NOMO-1 treated with dmso at 0.1 percent for 144 hours (cell line): ENCODE results near the gene PTGIS.

Experiments
- DNase-seq: peaks from one replicate; lab custom pipeline; 2025; ENCODE audit not compliant: unreplicated experiment; lab: John Stamatoyannopoulos, UW

The PTGIS gene

DNA sequence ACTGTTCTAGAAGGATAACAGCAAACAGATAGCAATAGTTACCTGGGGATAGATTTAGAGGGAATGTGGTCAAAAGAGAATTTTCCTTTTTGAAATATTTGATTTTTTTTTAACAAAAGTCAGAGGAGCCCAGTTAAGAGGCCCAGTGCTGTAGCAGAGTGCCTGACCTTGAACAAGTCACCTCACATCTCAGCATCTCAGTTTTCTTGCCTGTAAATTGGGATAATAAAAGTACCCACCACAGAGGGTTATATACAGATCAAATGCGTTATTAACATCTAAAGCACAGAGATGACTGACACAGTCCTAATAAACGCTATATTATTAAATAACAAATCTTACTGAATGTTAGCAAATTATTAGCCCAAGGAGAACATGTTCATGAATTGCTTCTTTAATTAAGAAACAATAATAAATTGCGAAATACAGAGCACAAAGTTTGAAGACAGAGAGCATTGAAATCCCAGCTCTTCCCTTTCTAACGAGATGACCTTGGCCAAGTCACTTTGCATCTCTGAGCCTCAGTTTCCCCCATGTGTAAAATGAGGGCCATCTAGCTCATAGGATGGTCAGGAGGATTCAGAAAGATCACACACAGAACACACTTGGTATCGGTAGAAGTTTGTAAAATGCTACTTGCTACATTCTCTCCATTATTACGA is 35.5 kb downstream of the PTGIS start:
- no peak for DNase-seq

DNA sequence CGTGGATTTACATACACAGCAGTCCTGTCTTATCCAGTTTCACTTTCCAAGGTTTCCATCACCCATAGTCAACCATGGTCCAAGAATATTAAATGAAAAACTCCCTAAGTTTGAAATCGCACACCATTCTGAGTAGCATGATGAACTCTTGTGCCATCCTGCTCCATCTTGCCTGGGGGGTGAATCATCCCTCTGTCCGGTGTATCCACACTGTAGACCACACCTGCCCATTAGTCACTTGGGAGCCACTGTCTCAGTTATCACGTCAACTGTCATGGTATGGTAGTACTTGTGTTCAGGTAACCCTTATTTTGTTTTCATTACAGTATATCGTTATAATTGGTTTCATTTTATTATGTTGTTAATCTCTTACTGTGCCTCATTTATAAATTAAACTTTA is 38.5 kb downstream of the PTGIS start:
- no peak for DNase-seq

DNA sequence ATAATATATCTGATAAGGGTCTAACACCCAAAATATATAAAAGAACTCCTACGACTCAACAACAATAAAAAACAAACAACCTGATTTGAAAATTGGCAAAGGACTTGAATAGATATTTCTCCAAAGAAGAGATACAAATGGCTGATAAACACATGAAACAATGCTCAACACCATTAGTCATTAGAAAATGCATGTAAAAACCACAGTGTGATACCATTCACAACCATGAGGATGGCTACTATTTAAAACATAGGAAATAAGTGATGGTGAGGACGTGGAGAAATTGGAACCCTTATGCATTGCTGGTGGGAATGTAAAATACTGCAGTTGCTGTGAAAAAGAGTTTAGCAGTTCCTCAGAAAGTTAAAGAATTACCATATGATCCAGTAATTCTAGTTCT is 41.4 kb downstream of the PTGIS start:
- DNase-seq, result no peak

DNA sequence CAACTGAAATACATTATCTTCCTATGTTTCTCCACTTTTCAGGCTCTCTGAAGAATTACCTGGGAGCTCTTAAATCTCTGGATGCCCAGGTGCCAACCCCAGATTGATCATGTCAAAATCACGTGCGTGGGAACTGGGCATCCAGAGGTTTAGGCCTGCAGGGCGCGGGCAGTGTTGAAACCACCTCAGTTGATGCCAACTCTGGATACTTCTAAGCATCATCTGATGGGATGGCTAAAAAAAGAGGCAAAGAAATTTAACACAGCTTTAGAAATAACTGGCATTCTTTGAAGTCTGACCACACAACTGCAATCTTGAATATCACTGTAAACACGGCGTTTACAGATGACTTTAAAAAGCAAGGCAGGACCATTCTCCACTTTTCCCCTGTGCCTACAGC is 41.9 kb downstream of the PTGIS start:
- DNase-seq, result no peak

DNA sequence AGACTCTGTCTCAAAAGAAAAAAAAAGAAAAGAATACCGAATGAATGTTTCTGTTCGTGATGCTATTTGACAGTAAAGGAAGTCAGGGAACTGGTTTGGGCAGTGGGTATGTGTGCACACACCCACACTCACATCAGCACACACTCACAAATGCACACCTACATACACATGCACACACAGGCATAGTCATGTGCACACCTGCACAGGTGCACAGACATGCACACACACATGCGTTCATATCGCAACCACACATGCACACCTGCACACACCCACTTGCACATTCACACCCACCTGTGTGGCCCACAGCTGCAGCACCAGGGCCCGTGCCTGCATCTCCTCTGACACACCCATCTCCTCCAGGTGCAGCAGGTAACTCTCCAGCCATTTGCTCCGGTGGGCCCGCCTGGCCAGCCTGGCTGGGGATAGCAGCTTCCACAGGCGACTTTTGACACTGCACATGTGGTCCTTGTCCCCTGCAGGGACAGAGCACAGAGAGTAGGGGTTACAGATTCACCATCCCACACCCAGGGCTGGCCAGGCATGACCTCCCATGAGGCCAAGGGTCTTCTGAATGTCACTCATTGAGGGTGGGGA is 44.1 kb downstream of the PTGIS start:
- no peak for DNase-seq

DNA sequence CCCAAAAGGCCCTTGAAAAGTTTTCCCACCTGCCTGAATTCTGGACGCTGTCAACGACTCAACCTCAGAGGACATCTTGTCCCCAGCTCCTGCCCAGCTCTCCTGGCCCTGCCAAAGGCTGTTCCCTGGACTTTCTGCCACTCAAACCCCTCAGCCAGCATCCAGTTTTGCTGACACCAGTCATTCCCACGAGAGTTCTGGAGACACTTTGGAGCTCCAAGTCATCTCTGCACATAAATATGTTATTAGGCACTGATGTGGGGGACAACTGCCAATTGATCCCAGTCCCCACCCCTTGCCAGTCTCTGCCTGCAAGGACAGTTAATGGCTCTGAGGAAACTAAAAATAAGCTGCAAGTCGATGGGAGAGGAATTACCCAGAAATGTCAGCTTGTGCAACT is 46.6 kb downstream of the PTGIS start:
- DNase-seq, result no peak

DNA sequence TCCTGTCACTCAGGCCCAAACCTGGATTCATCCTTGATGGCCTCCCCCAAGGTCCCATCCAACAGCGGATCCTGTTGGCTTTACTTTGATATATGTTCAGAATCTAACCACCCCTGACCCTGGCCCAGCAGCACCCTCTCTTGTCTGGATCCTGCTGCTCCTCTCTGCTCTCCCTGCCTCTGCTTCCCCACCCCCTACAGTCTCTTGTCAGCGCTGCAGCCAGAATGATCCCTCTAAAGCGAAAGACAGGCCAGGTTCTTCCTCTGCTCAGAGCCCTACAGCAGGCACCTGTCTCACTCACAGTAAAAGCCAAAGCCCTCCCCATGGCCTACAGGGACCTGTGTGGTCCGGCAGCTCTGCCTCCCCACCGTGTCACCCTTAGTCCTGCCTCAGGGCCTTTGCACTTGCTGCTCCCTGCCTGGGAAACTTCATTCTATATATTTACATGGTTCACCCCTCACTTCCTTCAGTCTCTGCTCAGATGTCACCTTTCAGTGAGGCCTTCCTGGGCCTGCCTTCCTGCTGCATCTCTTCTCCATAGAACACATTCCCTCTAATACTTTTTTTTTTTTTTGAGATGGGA is 48.1 kb downstream of the PTGIS start:
- no peak for DNase-seq

DNA sequence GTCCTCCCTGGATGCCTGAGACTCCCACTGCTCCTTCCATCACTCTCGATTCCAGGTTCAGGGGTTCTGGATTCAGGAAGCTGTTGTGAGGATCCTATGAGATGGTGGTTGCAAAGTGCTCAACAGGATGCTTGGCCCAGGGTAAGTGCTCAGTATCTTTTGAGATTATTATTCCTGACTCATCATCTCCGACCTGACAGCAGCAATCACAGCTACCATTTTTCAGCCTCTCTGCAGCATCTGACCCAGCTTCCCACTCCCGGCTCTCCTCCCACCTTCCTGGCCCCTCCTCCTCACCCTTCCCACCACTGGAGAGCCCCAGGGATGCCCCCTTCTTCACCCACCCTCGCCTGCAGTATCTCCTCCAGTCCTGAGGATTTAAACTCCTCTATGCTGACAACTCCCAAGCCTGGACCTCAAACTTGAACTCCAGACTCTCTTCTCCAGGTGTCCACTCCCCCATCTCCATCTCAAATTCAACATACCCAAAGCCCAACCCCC is 48.7 kb downstream of the PTGIS start:
- no peak for DNase-seq

DNA sequence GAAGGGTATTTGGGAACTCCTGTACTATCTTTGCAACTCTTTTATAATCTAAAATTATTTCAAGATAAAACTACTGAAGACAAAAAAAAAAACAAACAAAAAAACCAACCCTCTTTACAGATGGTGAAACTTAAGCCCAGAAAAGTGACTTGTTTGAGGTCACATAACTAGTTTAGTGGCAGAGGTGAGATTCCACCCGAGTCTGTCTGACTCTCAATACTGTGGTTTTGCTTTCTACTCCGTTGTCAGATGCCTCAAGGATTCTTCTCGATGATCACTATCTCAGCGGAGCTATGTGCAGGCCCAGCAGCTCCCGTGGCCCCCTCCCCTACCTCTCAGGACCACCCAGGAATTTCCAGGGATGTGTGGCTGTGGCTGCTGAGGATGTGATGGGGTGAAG is 49.4 kb downstream of the PTGIS start:
- DNase-seq, result no peak

DNA sequence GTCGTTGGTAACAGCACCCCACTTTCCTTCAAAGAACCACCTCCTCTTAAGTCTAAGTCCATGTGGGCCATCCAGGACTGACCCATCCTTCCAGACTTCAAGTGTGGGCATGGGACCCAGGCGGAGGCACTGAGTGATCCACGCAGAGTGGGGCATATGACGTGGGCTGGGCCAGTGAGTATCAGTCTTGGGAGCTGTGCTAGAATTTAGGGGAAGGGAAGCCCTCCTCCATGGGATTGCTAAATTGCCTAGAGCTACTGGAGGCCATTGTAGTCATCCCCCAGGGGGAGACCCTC is 50.2 kb downstream of the PTGIS start:
- DNase-seq, result no peak

DNA sequence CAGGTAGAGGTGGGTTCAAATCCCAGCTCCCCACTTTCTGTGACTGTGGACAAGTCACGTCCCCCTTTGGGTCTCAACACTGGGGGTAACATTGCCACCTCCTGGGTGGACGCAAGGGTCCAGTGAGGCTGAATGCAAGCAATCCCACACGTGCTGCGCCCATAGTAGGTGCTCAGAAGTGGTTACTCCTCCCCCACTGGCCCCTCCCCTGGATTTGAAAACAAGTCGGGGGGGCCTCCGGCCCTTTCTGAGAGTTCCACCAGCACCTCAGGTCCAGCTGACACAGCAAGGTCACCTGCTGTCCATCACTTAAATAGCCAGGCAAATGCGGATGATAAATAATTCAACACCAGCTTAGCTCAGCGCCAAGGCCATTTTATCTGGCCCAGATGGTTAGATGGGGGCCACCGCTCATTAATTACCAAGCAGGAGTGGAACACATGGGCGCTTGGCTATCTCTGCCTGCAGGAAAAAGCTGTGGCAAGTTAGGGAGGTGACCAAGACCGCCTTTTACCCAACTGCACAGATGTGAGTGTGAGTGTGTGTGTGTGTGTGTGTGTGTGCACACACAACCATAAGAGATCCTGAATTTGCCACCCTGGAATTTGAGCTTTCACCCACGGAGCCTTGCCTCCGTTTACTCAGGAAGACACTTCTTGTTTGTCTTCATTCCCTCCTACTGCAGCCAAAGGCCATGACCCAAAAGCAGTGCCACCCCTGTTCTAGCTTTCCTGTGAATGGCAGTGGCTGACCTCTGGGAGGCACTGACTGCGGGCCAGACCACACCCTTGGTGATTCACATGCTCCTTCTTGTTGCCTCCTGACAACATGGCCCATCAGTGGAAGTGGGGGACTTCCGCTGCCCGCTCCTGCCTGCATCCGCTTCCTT is 50.8 kb downstream of the PTGIS start:
- DNase-seq, result no peak

DNA sequence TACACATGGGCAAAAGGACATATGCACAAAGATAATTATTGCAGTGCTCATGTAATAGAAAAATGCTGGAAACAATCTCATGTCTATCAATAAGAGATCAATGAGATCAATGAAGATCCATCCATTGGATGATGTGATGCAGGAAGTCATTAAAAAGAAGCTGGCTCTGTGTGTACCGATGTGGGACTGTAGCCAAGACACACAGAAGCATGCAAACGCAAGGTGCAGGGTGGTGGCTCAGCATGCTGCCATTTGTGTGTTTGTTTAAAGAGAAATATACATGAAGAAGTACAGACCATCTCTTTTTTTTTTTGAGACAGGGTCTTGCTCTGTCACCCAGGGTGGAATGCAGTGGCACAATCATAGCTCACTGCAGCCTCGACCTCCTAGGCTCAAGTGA is 52.4 kb downstream of the PTGIS start:
- DNase-seq, result no peak

DNA sequence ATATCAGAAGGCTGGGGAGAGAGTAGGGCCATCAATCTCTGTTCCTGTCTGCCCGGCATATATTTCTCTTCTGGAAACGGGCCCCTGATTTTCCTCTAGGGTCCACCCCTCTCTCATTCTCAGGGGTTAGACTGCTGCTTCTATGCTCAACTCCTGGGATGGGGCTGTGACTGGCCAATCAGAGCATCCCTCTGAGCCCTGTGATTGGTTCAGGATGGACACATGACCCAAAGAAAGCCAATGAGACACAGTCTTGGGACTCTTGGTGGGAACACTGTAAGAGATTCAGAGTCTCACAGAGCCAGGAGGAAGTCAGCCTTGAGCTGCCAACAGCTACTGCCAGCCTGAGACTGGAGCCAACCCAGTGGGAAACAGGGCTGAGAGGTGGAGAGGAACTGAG is 54.4 kb downstream of the PTGIS start:
- DNase-seq, result no peak

DNA sequence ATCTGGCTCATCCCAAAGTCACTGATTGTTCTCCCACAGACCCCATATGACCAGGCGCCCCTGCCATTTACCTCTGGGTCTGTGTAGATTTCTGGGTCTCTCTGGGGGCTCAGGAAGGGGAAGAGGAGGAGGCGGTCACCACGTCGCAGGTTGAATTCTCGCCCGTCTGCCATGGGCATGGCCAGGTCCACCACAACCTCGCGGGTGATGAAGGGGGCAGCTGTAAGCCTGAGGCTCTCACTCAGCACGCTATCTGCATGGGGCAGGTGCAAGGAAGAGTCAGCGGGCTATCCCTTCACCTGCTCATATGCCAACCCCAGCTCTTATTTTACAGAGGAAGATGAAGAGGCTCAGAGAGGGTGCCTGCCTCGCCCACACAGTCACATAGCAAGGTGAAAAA is 54.9 kb downstream of the PTGIS start:
- no peak for DNase-seq

DNA sequence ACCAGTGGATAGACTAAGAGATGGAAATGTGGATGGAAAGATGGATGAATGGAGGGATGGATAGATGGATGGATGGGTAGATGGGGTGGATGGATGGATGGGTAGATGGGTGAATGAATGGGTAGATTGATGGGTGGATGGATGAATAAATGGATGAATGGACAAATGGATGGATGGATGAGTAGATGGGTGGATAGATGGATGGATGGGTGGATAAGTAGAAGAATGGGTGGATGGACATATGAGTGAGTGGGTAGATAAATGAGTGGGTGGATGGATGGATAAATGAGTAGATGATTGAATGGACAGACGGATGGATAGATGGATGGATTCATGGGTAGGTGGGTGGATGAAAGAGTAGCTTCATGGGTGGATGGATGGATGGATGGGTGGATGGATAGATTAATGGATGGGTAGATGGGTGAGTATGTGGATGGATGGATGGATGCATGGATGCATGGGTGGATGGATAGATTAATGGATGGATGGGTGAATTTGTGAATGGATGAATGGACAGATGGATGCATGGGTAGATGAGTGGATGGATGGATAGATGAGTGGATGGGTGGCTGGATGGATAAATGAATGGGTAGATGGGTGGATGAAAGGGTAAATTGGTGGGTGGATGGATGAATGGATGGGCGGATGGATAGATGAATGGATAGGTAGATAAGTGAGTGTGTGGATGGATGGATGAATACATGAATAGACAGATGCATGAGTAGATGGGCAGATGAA is 56.0 kb downstream of the PTGIS start:
- DNase-seq, result no peak

DNA sequence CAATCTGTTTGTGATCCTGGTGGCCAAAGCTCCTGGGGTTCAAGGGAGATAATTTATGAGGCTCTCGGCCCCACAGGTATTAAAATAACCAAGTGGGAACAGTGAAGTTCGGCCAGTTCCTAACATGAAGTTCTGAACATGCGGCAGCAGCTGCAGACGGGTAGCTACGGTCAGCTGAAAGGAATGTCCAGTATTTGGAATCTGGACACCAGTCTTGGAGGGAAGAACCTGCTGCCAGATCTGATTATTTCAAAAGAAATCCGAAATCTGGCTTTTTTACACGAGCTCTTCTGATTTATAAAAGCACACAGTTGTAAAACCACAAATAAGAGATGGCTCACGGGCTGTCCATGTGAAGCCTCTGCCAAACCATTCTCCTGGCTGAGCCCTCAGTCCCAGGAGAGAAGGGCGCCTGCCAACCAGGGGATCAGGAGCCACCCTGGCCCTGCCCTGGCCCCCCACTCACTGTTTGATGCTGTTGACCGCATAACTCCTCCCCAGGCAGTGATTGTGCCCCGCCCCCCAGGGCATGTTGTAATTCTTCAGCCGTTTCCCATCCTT is 57.3 kb downstream of the PTGIS start:
- no peak for DNase-seq

DNA sequence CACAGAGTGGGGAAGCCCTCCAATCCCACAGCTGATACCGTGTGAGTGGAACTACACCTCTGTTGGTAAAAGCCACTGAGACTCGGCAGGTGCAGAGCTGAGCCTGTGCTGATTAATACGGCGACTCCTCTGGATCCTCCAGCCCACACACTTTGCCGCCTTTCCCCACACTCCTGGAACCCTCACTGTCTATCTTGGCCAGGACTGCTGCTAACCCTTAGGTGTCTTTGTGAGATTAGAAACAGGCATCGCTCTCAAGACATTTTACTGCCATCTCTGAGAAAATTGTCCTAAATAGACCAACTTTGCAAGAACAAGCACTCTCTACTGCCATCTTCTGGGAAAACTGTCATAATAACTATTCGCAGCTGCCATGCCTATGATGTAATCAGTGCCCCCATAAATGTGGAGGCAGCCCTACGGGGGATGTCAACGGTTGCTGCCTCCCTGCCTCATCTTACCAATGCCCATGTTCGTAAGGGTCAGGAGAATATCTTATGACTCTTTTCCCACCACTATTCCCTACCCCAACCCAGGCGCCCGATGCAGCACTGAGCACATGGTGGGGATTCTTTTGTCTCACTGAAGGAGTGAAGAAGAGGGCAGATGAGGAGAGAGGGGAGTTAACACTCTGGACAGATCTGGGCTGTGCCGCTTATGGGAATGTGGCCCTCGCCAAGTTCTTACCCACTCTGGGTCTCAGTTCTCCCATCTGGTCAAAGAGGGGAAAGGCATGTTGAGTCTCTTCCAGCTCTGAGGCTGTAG is 59.3 kb downstream of the PTGIS start:
- peak; percentile 12 for DNase-seq

DNA sequence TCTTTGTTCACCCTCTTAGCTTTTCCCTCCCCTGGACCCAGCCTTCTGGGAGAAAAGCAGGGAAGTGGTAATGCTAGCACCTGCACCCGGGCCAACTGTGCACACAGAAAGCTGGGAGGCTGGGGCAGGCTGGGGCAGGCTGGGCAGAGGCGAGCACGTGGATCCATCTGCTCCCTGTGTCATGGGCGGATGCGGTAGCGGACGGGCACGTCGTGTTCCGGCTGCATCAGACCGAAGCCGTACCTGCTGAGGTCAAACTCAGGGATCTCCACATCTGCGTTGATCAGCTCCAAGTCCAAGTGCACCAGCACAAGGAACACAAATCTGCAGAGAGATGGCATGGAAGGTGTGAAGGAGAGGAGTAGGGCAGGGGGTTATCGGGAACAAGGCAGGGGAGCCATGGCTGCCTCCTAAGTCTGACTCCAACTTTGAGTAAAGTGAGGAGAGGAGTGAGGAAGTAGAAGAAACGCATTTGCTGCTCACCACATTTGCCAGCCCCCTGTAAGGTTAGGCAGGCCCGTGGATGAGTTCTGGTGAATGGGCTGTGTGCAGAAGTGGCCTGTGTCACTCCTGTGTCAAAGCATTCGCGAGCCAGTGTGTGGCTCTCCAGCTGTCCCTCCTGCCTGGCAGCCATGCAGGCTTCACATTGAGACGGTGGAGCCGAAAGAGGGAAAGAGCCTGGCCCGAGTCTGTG is 60.0 kb downstream of the PTGIS start:
- DNase-seq, result no peak

DNA sequence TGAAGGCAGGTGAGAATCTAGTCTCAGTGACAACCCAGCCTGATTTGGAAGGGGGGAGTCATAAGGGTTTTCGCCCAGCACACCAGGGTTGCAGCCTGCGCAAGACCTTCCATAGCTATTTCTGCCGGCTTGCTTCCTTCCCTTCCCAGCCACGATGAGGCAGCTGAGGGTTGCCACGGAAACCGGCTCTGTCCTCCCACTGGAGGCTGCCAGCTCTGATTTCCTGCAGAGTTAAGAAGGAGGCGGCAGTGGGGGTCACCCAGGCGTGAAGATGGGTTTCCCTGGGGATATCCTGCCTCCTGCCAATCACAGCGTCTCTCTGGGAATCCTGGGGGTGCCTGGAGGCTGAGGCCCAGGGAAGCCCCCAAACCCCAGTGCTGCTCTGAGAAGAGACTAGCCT is 62.4 kb downstream of the PTGIS start:
- no peak for DNase-seq

DNA sequence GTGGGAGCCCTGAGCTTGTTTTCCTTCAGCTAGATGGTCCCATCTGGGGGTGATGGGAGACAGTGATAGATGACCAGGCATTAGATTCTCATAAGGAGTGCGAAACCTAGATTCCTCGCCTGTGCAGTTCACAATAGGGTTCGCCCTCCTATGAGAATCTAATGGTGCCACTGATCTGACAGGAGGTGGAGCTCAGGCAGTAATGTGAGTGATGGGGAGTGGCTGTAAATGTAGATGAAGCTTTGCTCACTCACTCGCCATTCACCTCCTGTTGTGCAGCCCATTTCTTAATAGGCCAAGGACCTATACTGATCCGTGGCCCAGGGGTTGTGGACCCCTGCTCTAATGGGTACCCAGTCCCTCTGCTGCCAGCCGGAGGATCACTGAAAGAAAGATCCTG is 64.8 kb downstream of the PTGIS start:
- no peak for DNase-seq
